ENCODE data around the gene CCDC57. TPM values are rescaled to one million over a fixed set of nuclear protein-coding genes. Genes with fewer than 3 reads are reported as not detected.
A peak's percentile ranks its signal among the peaks of the same experiment; 100 is the strongest.

CCDC57 gene
- total and polyA plus RNA-seq, 9 of the 15 experiments (the other 6 are each of a cell fraction or from before 2014, with no cell fraction given), result 0.83 to 36.2 (median 13.6) TPM

GRCh38 chr17:82217530-82218204 lies 5.0 kb upstream of the CCDC57 start (continued):
- no peak for TF ChIP-seq RNF219 (CRISPR knock-in tag; IDR thresholded peaks at IDR 0.05)
- TF ChIP-seq NFE2 (IDR thresholded peaks at IDR 0.05; ENCODE audit: low read depth), result peak; percentile 92
- 0 out of 2 replicates have a peak, but pooled peaks have one; percentile 20 for TF ChIP-seq HBP1 (CRISPR knock-in tag; IDR thresholded peaks at IDR 0.05)
- no peak for TF ChIP-seq NCOR1 (IDR thresholded peaks at IDR 0.05)
- TF ChIP-seq ZNF175 (CRISPR knock-in tag; IDR thresholded peaks at IDR 0.05; ENCODE audit: low read depth), result peak; percentile 92
- TF ChIP-seq ZNF41 (CRISPR knock-in tag; conservative IDR thresholded peaks at IDR 0.05), result no peak
- no peak for TF ChIP-seq PHF21A (IDR thresholded peaks at IDR 0.05; ENCODE audit: borderline replicate concordance, low read depth)
- TF ChIP-seq CEBPG (CRISPR knock-in tag; IDR thresholded peaks at IDR 0.05), result no peak
- peak; percentile 29 to 47; a peak in 3 of 4 replicates for TF ChIP-seq CEBPG (tag; conservative IDR thresholded peaks at IDR 0.05 in 1 of 2, IDR thresholded peaks at IDR 0.05 in 1 of 2)
- peak; percentile 35; the same call in 1 of the 2 replicates for TF ChIP-seq ATF3 (IDR thresholded peaks at IDR 0.05)
- TF ChIP-seq ATF3 (CRISPR knock-in tag; conservative IDR thresholded peaks at IDR 0.05), result no peak
- no peak for TF ChIP-seq ZBTB17 (CRISPR knock-in tag; IDR thresholded peaks at IDR 0.05)
- TF ChIP-seq TEAD1 (CRISPR knock-in tag; IDR thresholded peaks at IDR 0.05), result peak in 1 of 2 experiments; percentile 18; a peak in 1 of 4 replicates
- TF ChIP-seq ZNF584 (CRISPR knock-in tag; IDR thresholded peaks at IDR 0.05; ENCODE audit: low read depth), result peak; percentile 73; the same call in 1 of the 2 replicates
- TF ChIP-seq ZKSCAN8 (CRISPR knock-in tag; IDR thresholded peaks at IDR 0.05), result peak; percentile 36; the same call in 1 of the 2 replicates
- peak; percentile 32; the same call in 1 of the 2 replicates for TF ChIP-seq CREM (IDR thresholded peaks at IDR 0.05; ENCODE audit: low read depth)
- TF ChIP-seq RBFOX2 (IDR thresholded peaks at IDR 0.05; ENCODE audit: low read depth, low read length), result peak; percentile 25; the same call in 1 of the 2 replicates
- 0 out of 2 replicates have a peak, but pooled peaks have one; percentile 47 for TF ChIP-seq KAT7 (CRISPR knock-in tag; IDR thresholded peaks at IDR 0.05; ENCODE audit: borderline replicate concordance)
- TF ChIP-seq ZNF589 (CRISPR knock-in tag; IDR thresholded peaks at IDR 0.05; ENCODE audit: low read depth), result peak; percentile 25; the same call in 1 of the 2 replicates
- no peak for TF ChIP-seq PREB (CRISPR knock-in tag; IDR thresholded peaks at IDR 0.05)
- TF ChIP-seq CTBP1 (IDR thresholded peaks at IDR 0.05; ENCODE audit: borderline replicate concordance), result no peak
